GM19025 (cell line): ENCODE data around the gene GSTT4.
"Not testable (repeated sequence)": the region's sequence is repeated elsewhere in the genome, so short reads cannot be mapped to it uniquely, and the experiment has no call there.

ENCODE experiments used
- ATAC-seq: cut with Tn5 transposase; IDR thresholded peaks from one replicate; pipeline ENCODE4 v1.9.1; 2021; ENCODE audit warnings: mild to moderate bottlenecking, low read depth, moderate library complexity; ENCODE audit not compliant: unreplicated experiment

GSTT4 gene

GRCh38 chr22:23993080-23993479 lies 12.2 kb downstream of the GSTT4 start:
- not testable (repeated sequence) for ATAC-seq

GRCh38 chr22:23989583-23990244 lies 15.5 kb downstream of the GSTT4 start:
- ATAC-seq: not testable (repeated sequence)

GRCh38 chr22:23986538-23987178 lies 18.6 kb downstream of the GSTT4 start:
- not testable (repeated sequence) for ATAC-seq

- not testable (repeated sequence) for ATAC-seq
Observed at GRCh38 chr22:23986089-23986488, 19.2 kb downstream of the GSTT4 start.

- no peak for ATAC-seq
Observed at GRCh38 chr22:23984430-23984829, 20.8 kb downstream of the GSTT4 start.

- not testable (repeated sequence) for ATAC-seq
Observed at GRCh38 chr22:23980567-23980966, 24.7 kb downstream of the GSTT4 start.

- ATAC-seq: not testable (repeated sequence)
Observed at GRCh38 chr22:23979557-23980240, 25.6 kb downstream of the GSTT4 start, which contains the start of gene GSTT2. Gene GSTT2, plus strand, starts transcription at chr22:23980134.

- not testable (repeated sequence) for ATAC-seq
Observed at GRCh38 chr22:23977304-23977703, 27.9 kb downstream of the GSTT4 start.

GRCh38 chr22:23974836-23975352 lies 30.4 kb downstream of the GSTT4 start:
- ATAC-seq: peak; percentile 16

- ATAC-seq: peak; percentile 92
Observed at GRCh38 chr22:23974345-23974744, 30.9 kb downstream of the GSTT4 start, which contains the start of gene DDT. Gene DDT, minus strand, starts transcription at chr22:23974441. Its CDS starts 27 bp downstream, at chr22:23974414.

- ATAC-seq: not testable (repeated sequence)
Observed at GRCh38 chr22:23971927-23972326, 33.3 kb downstream of the GSTT4 start.

GRCh38 chr22:23970816-23971486 lies 34.3 kb downstream of the GSTT4 start:
- no peak for ATAC-seq

- no peak for ATAC-seq
Observed at GRCh38 chr22:23970201-23970641, 35.0 kb downstream of the GSTT4 start.

- no peak for ATAC-seq
Observed at GRCh38 chr22:23969071-23969470, 36.2 kb downstream of the GSTT4 start.

- ATAC-seq: peak; percentile 92
Observed at GRCh38 chr22:23966568-23966967, 38.7 kb downstream of the GSTT4 start, which contains the start of gene DDTL. Gene DDTL, plus strand, starts transcription at chr22:23966888. Its CDS starts 27 bp downstream, at chr22:23966915.

- not testable (repeated sequence) for ATAC-seq
Observed at GRCh38 chr22:23966094-23966493, 39.2 kb downstream of the GSTT4 start.

GRCh38 chr22:23961084-23961771 lies 44.0 kb downstream of the GSTT4 start, which contains the start of gene GSTT2B:
Gene GSTT2B, minus strand, starts transcription at chr22:23961195. Its CDS starts 64 bp downstream, at chr22:23961131.
- ATAC-seq: not testable (repeated sequence)

- not testable (repeated sequence) for ATAC-seq
Observed at GRCh38 chr22:23956301-23956900, 48.9 kb downstream of the GSTT4 start.

- not testable (repeated sequence) for ATAC-seq
Observed at GRCh38 chr22:23955886-23956285, 49.4 kb downstream of the GSTT4 start.
